Stimulated activated CD8-positive, alpha-beta memory T cell treated with anti-CD3 and anti-CD28 coated beads, Interleukin-15, amount 100 ng/mL, for 4 hours (primary cell): ENCODE results near the gene ETFDH.
"Not testable (repeated sequence)": the region's sequence is repeated elsewhere in the genome, so short reads cannot be mapped to it uniquely, and the experiment has no call there.

Source experiments
- DNase-seq, 2 donors: peaks; one replicate each; pipeline ENCODE4 v3.0.0-alpha.2; 2020; ENCODE audit warnings: low read depth in 2 of 2

The ETFDH gene

DNA sequence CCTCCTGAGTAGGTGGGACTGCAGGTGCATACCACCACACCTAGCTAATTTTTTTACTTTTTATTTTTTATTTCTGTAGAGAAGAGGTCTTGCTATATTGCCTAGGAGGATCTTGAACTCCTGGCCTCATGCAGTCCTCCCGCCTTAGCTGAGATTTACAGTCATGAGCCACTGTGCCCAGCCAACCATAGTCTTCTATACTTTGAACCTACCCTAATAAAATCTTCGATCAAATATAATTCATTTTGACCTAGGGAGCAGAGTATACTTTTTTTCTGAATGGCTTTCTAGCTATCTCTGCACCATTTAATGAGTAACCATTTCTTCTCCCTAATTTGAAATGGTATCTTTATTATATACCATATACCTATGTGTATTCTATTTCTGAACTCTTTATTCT is 6.7 kb downstream of the ETFDH start:
- no peak for DNase-seq

DNA sequence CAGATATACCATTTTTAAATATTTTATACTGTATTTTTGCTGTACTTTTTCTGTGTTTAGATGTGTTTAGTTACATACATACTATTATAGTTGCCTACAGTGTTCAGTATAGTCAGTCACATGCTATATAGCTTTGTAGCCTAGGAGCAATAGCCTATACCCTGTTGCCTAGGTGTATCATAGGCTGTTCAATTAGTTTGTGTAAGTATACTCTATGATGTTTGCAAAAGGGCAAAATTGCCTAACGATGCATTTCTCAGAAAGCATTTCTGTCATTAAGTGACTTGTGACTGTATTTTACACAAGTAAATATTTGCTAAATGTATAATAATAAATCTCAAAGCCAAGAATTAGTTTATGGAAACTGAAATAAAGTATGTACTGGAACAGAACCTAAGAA is 9.5 kb downstream of the ETFDH start:
- no peak for DNase-seq

- no peak for DNase-seq
These were observed 10.0 kb downstream of the ETFDH start for GRCh38 chr4:158682066-158682465.

- no peak for DNase-seq
These were observed 16.7 kb downstream of the ETFDH start for GRCh38 chr4:158688813-158689212.

DNA sequence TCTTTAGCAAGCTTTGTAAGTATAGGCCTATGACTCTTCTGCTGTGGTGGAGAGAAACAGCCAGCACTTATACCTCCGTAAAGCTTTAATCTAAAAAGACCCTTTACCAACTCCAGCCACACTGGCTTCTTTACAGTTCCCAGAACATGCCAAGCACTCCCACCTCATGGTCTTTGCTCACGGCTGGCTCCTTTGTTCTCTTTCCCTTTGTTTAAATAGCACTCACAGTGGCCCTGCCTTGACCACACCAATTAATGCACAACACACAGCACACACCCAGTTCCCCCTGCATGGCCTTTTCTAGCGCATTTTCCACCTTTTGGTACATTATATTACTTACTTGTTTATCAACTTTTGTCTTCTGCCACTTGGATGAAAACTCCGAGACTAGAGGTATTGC is 32.2 kb downstream of the ETFDH start:
- no peak for DNase-seq

DNA sequence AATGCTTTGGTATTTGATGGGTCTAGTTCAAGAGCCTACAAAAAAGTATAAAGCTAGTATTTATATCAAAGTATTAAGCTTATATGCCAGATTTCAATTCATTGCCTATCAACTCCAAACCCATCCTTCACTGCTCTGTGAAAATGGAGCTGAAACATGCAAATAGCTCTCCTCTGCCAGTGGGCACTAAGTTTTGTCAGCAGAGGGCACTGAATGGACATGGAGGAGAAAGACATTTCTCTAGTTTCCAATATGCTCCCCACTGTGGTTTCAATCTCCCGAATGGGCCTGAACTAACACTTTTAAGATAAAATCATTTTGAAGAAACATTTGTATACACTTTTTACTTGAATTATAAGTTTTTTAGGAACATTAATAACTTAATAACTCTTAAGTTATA is 38.7 kb downstream of the ETFDH start:
- DNase-seq = no peak

- DNase-seq = not testable (repeated sequence)
These were observed 40.5 kb downstream of the ETFDH start for GRCh38 chr4:158712622-158713021.

DNA sequence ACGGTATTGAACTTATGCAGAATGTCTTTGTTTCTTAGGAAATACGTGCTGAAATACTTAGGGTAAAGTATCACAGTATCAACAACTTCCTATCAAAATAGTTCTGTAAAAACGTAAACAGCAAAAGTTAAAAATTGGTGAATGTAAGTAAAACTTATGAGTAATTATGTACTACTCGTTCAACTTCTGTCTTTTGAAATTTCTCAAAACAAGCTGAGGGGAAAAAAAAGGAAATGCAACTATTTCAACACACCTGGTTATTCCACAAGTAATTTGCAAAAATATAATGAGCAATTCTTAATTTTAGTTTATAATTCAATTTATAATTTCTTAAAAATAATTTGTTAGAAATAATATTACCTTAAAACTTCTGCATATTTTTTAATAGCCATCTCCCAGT is 42.8 kb downstream of the ETFDH start:
- no peak for DNase-seq

GRCh38 chr4:158715802-158716201 is 43.7 kb downstream of the ETFDH start:
- no peak for DNase-seq

- no peak for DNase-seq
These were observed 49.6 kb downstream of the ETFDH start for GRCh38 chr4:158721680-158722079.

GRCh38 chr4:158722291-158722916 is 50.3 kb downstream of the ETFDH start:
- DNase-seq = no peak

GRCh38 chr4:158722917-158723793 is 51.1 kb downstream of the ETFDH start, which contains the start of gene PPID:
PPID (minus strand) TSS chr4:158723396; CDS start chr4:158723288, 108 bp downstream.
- peak; percentile 67 to 68 for DNase-seq

GRCh38 chr4:158724637-158725036 is 52.5 kb downstream of the ETFDH start:
- DNase-seq = no peak

DNA sequence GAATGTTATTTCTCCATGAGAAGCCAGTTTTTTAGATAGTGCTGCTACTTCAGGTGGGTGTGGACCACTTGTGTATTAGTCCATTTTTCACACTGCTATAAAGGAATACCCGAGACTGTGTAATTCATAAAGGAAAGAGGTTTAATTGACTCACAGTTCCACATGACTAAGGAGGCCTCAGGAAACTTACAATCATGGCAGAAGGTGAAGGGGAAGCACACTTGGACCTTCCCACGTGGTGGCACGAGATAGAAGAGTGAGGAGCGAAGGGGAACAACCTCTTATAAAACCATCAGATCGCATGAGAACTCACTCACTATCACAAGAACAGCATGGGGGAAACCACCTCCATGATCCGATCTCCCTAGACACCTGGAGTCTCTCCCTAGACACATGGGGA is 54.5 kb downstream of the ETFDH start:
- DNase-seq = no peak

- no peak for DNase-seq
These were observed 56.1 kb downstream of the ETFDH start for GRCh38 chr4:158728236-158728635.

DNA sequence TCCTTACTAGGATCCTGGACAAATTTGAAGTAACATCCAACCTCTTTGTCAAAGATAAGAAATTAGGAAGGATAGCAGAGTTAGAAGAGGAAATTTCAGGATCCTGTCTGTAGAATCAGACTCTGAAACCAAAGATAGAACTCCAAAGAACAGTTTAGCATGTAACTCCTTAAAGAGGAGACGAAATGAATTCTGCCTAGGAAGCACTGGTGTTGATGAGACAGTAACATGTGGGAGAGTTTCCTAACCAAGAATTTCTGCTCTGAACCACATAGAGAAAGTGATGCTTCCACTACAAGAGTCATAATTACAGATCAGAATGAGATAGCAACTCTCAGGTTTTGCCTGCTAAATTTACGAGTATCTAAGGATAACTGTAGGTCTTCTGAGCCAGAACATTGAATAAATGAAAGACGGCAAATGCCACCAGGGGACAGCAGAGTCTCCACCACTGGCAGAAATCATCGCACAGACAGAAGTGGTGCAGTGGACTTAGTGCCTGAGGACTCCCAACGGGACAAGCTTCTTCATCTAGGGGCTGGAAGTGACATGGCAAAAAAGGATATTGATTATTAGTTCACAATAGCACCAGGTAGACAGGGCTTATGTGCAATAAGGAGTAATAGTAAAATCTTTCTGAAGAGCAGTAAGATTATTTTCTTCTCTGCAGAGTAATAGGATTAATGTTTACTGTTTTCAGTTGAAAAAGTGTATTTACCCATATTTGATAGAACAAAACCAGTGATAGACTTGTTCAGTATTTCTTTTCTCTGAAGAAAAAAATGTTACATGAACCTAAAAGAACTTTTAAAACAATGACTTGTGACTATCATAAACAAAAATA is 57.8 kb downstream of the ETFDH start:
- peak in 1 of 2 donors; percentile 21 for DNase-seq

- DNase-seq = no peak
These were observed 66.8 kb downstream of the ETFDH start for GRCh38 chr4:158738866-158739265.

- no peak for DNase-seq
These were observed 67.5 kb downstream of the ETFDH start for GRCh38 chr4:158739600-158739999.

GRCh38 chr4:158741326-158742021 is 69.4 kb downstream of the ETFDH start:
- no peak for DNase-seq

GRCh38 chr4:158746537-158746936 is 74.4 kb downstream of the ETFDH start:
- not testable (repeated sequence) for DNase-seq

- DNase-seq = no peak
These were observed 78.3 kb downstream of the ETFDH start for GRCh38 chr4:158750379-158750778.
